GM12878 (cell line): ENCODE results near the gene CFAP20. TPM values are rescaled to one million over a fixed set of nuclear protein-coding genes. Genes with fewer than 3 reads are reported as not detected.

Source experiments
- ATAC-seq: fragments of 200-7000 bp; cut with Tn5 transposase; 3 replicates; pipeline ENCODE4 v1.9.1; 2020; ENCODE audit warnings: mild to moderate bottlenecking, moderate library complexity
- BruUV-seq: library from RNA; stranded (reverse); fragments of 400-500 nt; replicated peaks from 2 replicates; lab custom pipeline; 2021; lab: Mats Ljungman, UMichigan
- CTCF ChIA-PET: fragments of 300-600 bp; sonication (Branson Sonifier 250); formaldehyde crosslinking; extraction: SDS; loops from one replicate; lab custom pipeline; 2021; ENCODE audit warnings: inconsistent platforms; lab: Yijun Ruan, JAX
- POLR2A ChIA-PET: fragments of 350-600 bp; formaldehyde crosslinking; extraction: SDS; loops from one replicate; lab custom pipeline; 2021; ENCODE audit warnings: inconsistent platforms; lab: Charles Lee
- RAD21 ChIA-PET: fragments of 300-600 bp; sonication (Branson Sonifier 250); formaldehyde crosslinking; loops from one replicate; lab custom pipeline; 2023; ENCODE audit warnings: antibody characterized with exemption; ENCODE audit not compliant: unreplicated experiment; lab: Charles Lee
- SMC1A ChIA-PET: fragments of 300-600 bp; sonication (Branson Sonifier 250); formaldehyde crosslinking; loops from one replicate; lab custom pipeline; 2023; ENCODE audit not compliant: unreplicated experiment, uncharacterized antibody; lab: Charles Lee
- DNase-seq: peaks from one replicate; pipeline ENCODE4 v3.0.0-alpha.2; 2011; ENCODE audit warnings: low read depth, low spot score
- FAIRE-seq: peaks from 3 replicates; lab custom pipeline; 2011; peaks lifted over from hg19 to GRCh38; lab: Jason Lieb, UNC
- H2AFZ ChIP-seq: 2 replicates; pipeline ENCODE4 v1.6.0; 2011; ENCODE audit warnings: low read depth, low read length, control low read depth; ENCODE audit not compliant: control insufficient read depth
- H3K27ac ChIP-seq: 2 replicates; pipeline ENCODE4 v1.5.1; 2011; ENCODE audit warnings: control low read depth; ENCODE audit not compliant: control insufficient read depth, insufficient read depth
- H3K27me3 ChIP-seq, 2 experiments: replicated peaks in 1 of 2; 2 replicates each; pipeline versions ENCODE4 v1.6.0 to v1.6.1; 2011; ENCODE audit warnings: low read length in 1 of 2; ENCODE audit not compliant: control insufficient read depth in 2 of 2, insufficient read depth in 2 of 2
- H3K36me3 ChIP-seq, 2 experiments: 2 replicates each; pipeline ENCODE4 v1.5.1; 2011; ENCODE audit warnings: low read length in 1 of 2; ENCODE audit not compliant: control insufficient read depth in 2 of 2, insufficient read depth in 2 of 2
- H3K4me1 ChIP-seq: 2 replicates; pipeline ENCODE4 v1.6.1; 2011; ENCODE audit warnings: mild to moderate bottlenecking, low read length, moderate library complexity, mixed read lengths; ENCODE audit not compliant: control insufficient read depth, insufficient read depth
- H3K4me2 ChIP-seq: 2 replicates; pipeline ENCODE4 v1.6.0; 2011; ENCODE audit warnings: control low read depth; ENCODE audit not compliant: control insufficient read depth, insufficient read depth
- H3K4me3 ChIP-seq: fragments of 200-600 bp; sonication (generic); 2 replicates; pipeline ENCODE4 v1.5.1; 2016
- H3K79me2 ChIP-seq: 2 replicates; pipeline ENCODE4 v1.6.0; 2011; ENCODE audit warnings: low read length; ENCODE audit not compliant: control insufficient read depth, insufficient read depth
- H3K9ac ChIP-seq: 2 replicates; pipeline ENCODE4 v1.8.0; 2011; ENCODE audit warnings: low read length, control low read depth, mixed read lengths; ENCODE audit not compliant: control insufficient read depth, insufficient read depth
- H3K9me3 ChIP-seq: replicated peaks from 3 replicates; pipeline ENCODE4 v1.5.1; 2011; ENCODE audit warnings: mild to moderate bottlenecking, low read length; ENCODE audit not compliant: control insufficient read depth, insufficient read depth
- H4K20me1 ChIP-seq: 2 replicates; pipeline ENCODE4 v1.6.0; 2011; ENCODE audit not compliant: control insufficient read depth, insufficient read depth
- ATF7 ChIP-seq: fragments of 450-650 bp; IDR thresholded peaks from 2 replicates; pipeline ENCODE4 v1.6.1; 2016; ENCODE audit warnings: low read depth, mild to moderate bottlenecking
- BHLHE40 ChIP-seq, 2 experiments: fragments of 450-650 bp in 1 of 2; IDR thresholded peaks; 2 replicates each; pipeline ENCODE4 v1.6.1; 2011 to 2017; ENCODE audit warnings: low read depth in 2 of 2, borderline replicate concordance in 1 of 2, improper control_type of control experiment in 1 of 2, low read length in 1 of 2, mild to moderate bottlenecking in 1 of 2
- CREM ChIP-seq: IDR thresholded peaks from 2 replicates; pipeline ENCODE4 v1.6.1; 2014; ENCODE audit warnings: antibody characterized with exemption, low read depth
- DPF2 ChIP-seq: fragments of 450-650 bp; IDR thresholded peaks from 2 replicates; pipeline ENCODE4 v1.6.1; 2017; ENCODE audit warnings: mild to moderate bottlenecking
- FOXK2 ChIP-seq: fragments of 450-650 bp; IDR thresholded peaks from 2 replicates; pipeline ENCODE4 v1.6.1; 2017; ENCODE audit warnings: mild to moderate bottlenecking, moderate library complexity
- MLLT1 ChIP-seq: fragments of 450-650 bp; IDR thresholded peaks from 2 replicates; pipeline ENCODE4 v1.6.1; 2016; ENCODE audit warnings: mild to moderate bottlenecking
- NRF1 ChIP-seq: conservative IDR thresholded peaks from 2 replicates; pipeline ENCODE4 v1.6.1; 2011; ENCODE audit warnings: mild to moderate bottlenecking, low read depth, low read length, improper control_type of control experiment
- RB1 ChIP-seq: fragments of 450-650 bp; formaldehyde crosslinking; IDR thresholded peaks from 2 replicates; pipeline ENCODE4 v1.6.1; 2017; ENCODE audit warnings: mild to moderate bottlenecking, borderline replicate concordance
- YY1 ChIP-seq: IDR thresholded peaks from 2 replicates; pipeline ENCODE4 v1.6.1; 2011; ENCODE audit warnings: low read depth, mild to moderate bottlenecking, low read length
- WGBS: methylation state at CpG from one replicate; pipeline ENCODE4 v1.1.6; 2016; ENCODE audit warnings: low lambda C conversion rate; ENCODE audit not compliant: insufficient replicate concordance, insufficient coverage; ENCODE audit errors: missing lambda C conversion rate; 5-methylcytosine and 5-hydroxymethylcytosine counted together
- in situ Hi-C: fragments of 300-500 bp; cut with MboI; formaldehyde crosslinking; loops from 9 replicates; pipeline ENCODE4 v1.14.3; 2018; ENCODE audit warnings: mixed read lengths
- intact Hi-C: fragments of 100-400 bp; cut with micrococcal nuclease; formaldehyde crosslinking; loops from one replicate; pipeline ENCODE4 v1.14.2; 2022; ENCODE audit not compliant: unreplicated experiment
- polyA plus RNA-seq, 11 experiments: library from polyadenylated mRNA; depleted of rRNA in 4 of 11; unstranded in 6 of 11; stranded (reverse) in 5 of 11; fragments of >200 nt; fragmentation: Nextera tagmentation in 4 of 11; fragmentation: Illumina TruSeq in 1 of 11; extraction: Ambion mirVana in 4 of 11; extraction: Trizol in 1 of 11; gene quantifications; 1 replicate in 1 of 11; 2 replicates in 10 of 11; pipeline versions ENCODE4 v1.2.1 to v1.2.3, GENCODE V29; 2011 to 2016; ENCODE audit warnings: inconsistent platforms in 2 of 11, missing spikeins in 2 of 11, low read depth in 1 of 11
- total RNA-seq, 4 experiments: library from RNA; depleted of rRNA in 3 of 4; stranded (reverse); fragments of >200 nt in 3 of 4; fragmentation: Illumina TruSeq in 1 of 4; extraction: Trizol in 1 of 4; gene quantifications; 2 replicates each; pipeline versions ENCODE4 v1.2.1 to v1.2.3, GENCODE V29; 2013 to 2021
- TF ChIP-seq, protein P1 (sequence below): fragments of 450-650 bp; IDR thresholded peaks from 2 replicates; pipeline ENCODE4 v1.6.1; 2017; ENCODE audit warnings: mild to moderate bottlenecking, moderate library complexity

The CFAP20 gene
- total and polyA plus RNA-seq, 10 of the 15 experiments (the other 5 are each of a cell fraction or from before 2014, with no cell fraction given), result 10.9 to 61.7 (median 46.2) TPM

DNA sequence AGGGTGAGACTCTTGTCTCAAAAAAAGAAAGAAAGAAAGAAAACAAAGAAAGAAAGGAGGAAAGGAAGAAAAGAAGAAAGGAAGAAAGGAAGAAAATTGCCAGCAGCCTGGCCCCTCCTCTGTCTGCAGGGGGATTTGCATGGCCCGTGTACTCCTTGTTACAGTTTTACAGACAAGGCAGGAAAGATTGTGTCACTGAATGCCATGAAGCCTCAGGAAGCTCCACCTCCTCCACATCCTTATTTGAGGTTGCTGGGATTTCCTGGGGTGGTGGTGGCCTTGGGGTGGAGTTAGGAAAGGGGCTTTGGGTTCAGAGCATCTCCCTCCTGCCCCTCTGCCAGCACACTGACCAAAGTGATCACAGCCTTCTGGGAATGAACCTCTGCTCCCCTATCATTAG is 23.6 kb downstream of the CFAP20 start:
- no peak overlapping the region for H3K4me2 ChIP-seq
- no peaks in the 10 kb centered on the region for H3K9me3 ChIP-seq
- no peaks in the 10 kb centered on the region for H3K79me2 ChIP-seq
- H3K27me3 ChIP-seq, result no peaks in the 10 kb centered on the region
- no peak overlapping the region for H3K9ac ChIP-seq
- ChIA-PET CTCF (no interaction called here), POLR2A (no interaction called here), RAD21 (interaction anchor here (6.4 kb wide), 1 partner anchor 15 kb away, joined by 61 read pairs; no protein-coding TSS in a partner anchor), SMC1A (interaction anchor here (1.2 to 6.2 kb wide), 2 partner anchors 16 to 21 kb away, joined by 3 to 50 read pairs; no protein-coding TSS in a partner anchor)
- no peak overlapping the region for H2AFZ ChIP-seq
- intact Hi-C loops, result no loop called here
- no peaks in the 10 kb centered on the region for H3K36me3 ChIP-seq
- in situ Hi-C loops, result no loop called here
- WGBS, result 0% methylated on average over 1 of the region's 1 CpG
- peaks cover 3% of the 10 kb centered on the region; the same call in 1 of the 2 replicates for H3K4me1 ChIP-seq
- H3K4me3 ChIP-seq, result no peak overlapping the region
- ATAC-seq (no peak), FAIRE-seq (no peak), DNase-seq (no peak)
- no peaks in the 10 kb centered on the region for H4K20me1 ChIP-seq
- TF ChIP-seq FOXK2, result no peak
- BruUV-seq, result no TSS peak
- H3K27ac ChIP-seq, result no peak overlapping the region

GRCh38 chr16:58102665-58103392 is 26.4 kb downstream of the CFAP20 start:
- 38% methylated on average over 15 of the region's 15 CpGs for WGBS
- H3K36me3 ChIP-seq, result no peaks in the 10 kb centered on the region
- no peak overlapping the region for H2AFZ ChIP-seq
- FAIRE-seq, result no peak
- intact Hi-C loops (no loop called here), in situ Hi-C loops (no loop called here)
- H3K4me2 ChIP-seq, result no peak overlapping the region
- no peaks in the 10 kb centered on the region for H3K27me3 ChIP-seq
- peak; percentile 85 for ATAC-seq
- H3K4me3 ChIP-seq, result no peak overlapping the region
- no peak overlapping the region for H3K27ac ChIP-seq
- H3K9ac ChIP-seq, result no peak overlapping the region
- ChIA-PET CTCF (interaction anchor here (0.7 to 10.4 kb wide), 6 partner anchors 22 to 555 kb away, joined by 3 to 186 read pairs (median 4); partner anchors contain the start of gene CFAP20), POLR2A (interaction anchor here (1.6 to 2.9 kb wide), 3 partner anchors 19 to 416 kb away, joined by 4 to 12 read pairs (median 7); no protein-coding TSS in a partner anchor), SMC1A (interaction anchor here (1.0 to 6.2 kb wide), 9 partner anchors 16 to 501 kb away, joined by 3 to 50 read pairs (median 5); partner anchors contain the start of genes CFAP20 and ZNF319), RAD21 (interaction anchor here (0.6 to 6.4 kb wide), 9 partner anchors 11 to 93 kb away, joined by 3 to 61 read pairs (median 3); partner anchors contain the start of gene CFAP20)
- H3K4me1 ChIP-seq, result no peaks in the 10 kb centered on the region
- H3K9me3 ChIP-seq, result no peaks in the 10 kb centered on the region
- no peaks in the 10 kb centered on the region for H4K20me1 ChIP-seq
- no TSS peak for BruUV-seq
- no peak for DNase-seq
- no peaks in the 10 kb centered on the region for H3K79me2 ChIP-seq
- TF ChIP-seq BHLHE40 (IDR thresholded peaks at IDR 0.05; ENCODE audit: borderline replicate concordance in 1 of 2, low read depth in 2 of 2, low read length in 1 of 2) (peak in 1 of 2 experiments; percentile 48; a peak in 1 of 4 replicates), ATF7 (peak; percentile 71), RB1 (peak; percentile 97; the same call in 1 of the 2 replicates), CREM (no peak), DPF2 (0 out of 2 replicates have a peak, but pooled peaks have one; percentile 37), YY1 (no peak), MLLT1 (0 out of 2 replicates have a peak, but pooled peaks have one; percentile 29), NRF1 (no peak)
- TF ChIP-seq, protein P1, sequence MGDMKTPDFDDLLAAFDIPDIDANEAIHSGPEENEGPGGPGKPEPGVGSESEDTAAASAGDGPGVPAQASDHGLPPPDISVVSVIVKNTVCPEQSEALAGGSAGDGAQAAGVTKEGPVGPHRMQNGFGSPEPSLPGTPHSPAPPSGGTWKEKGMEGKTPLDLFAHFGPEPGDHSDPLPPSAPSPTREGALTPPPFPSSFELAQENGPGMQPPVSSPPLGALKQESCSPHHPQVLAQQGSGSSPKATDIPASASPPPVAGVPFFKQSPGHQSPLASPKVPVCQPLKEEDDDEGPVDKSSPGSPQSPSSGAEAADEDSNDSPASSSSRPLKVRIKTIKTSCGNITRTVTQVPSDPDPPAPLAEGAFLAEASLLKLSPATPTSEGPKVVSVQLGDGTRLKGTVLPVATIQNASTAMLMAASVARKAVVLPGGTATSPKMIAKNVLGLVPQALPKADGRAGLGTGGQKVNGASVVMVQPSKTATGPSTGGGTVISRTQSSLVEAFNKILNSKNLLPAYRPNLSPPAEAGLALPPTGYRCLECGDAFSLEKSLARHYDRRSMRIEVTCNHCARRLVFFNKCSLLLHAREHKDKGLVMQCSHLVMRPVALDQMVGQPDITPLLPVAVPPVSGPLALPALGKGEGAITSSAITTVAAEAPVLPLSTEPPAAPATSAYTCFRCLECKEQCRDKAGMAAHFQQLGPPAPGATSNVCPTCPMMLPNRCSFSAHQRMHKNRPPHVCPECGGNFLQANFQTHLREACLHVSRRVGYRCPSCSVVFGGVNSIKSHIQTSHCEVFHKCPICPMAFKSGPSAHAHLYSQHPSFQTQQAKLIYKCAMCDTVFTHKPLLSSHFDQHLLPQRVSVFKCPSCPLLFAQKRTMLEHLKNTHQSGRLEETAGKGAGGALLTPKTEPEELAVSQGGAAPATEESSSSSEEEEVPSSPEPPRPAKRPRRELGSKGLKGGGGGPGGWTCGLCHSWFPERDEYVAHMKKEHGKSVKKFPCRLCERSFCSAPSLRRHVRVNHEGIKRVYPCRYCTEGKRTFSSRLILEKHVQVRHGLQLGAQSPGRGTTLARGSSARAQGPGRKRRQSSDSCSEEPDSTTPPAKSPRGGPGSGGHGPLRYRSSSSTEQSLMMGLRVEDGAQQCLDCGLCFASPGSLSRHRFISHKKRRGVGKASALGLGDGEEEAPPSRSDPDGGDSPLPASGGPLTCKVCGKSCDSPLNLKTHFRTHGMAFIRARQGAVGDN, result peak; percentile 87
